Activated T-cell treated with anti-CD3 and anti-CD28 coated beads, Interleukin-2, amount 50 U/mL, for 72 hours (primary cell): Measurements from ENCODE around the gene MRLN. TPM values are rescaled to one million over a fixed set of nuclear protein-coding genes. Genes with fewer than 3 reads are reported as not detected.
"Not testable (repeated sequence)": the region's sequence is repeated elsewhere in the genome, so short reads cannot be mapped to it uniquely, and the experiment has no call there.

Experiments used
- ATAC-seq, 2 donors: fragments of 150-1000 bp; cut with Tn5 transposase; replicated peaks in 1 of 2; 2 replicates each; pipeline ENCODE4 v1.10.0; 2021; ENCODE audit warnings: moderate library complexity in 2 of 2, mild to moderate bottlenecking in 1 of 2
- DNase-seq, 2 donors: peaks; one replicate each; pipeline ENCODE4 v3.0.0; 2021 to 2022; ENCODE audit warnings: mixed read lengths in 1 of 2
- H3K27ac Mint-ChIP-seq: one replicate; pipeline ENCODE4 v1.8.0; 2022; ENCODE audit warnings: mild to moderate bottlenecking, moderate library complexity, mixed read lengths
- H3K27me3 Mint-ChIP-seq: one replicate; pipeline ENCODE4 v1.8.0; 2022; ENCODE audit warnings: low read depth, mixed read lengths
- H3K36me3 Mint-ChIP-seq, 2 donors: one replicate each; pipeline ENCODE4 v1.8.0; 2022; ENCODE audit warnings: mixed read lengths in 2 of 2, mild to moderate bottlenecking in 1 of 2; ENCODE audit not compliant: insufficient read depth in 2 of 2
- H3K4me1 Mint-ChIP-seq: one replicate; pipeline ENCODE4 v1.8.0; 2022; ENCODE audit warnings: low read depth, mixed read lengths
- H3K4me3 Mint-ChIP-seq, 2 donors: one replicate each; pipeline ENCODE4 v1.8.0; 2022; ENCODE audit warnings: mild to moderate bottlenecking in 2 of 2, mixed read lengths in 2 of 2, moderate library complexity in 2 of 2
- H3K9me3 Mint-ChIP-seq, 2 donors: one replicate each; pipeline ENCODE4 v1.8.0; 2022; ENCODE audit warnings: mixed read lengths in 2 of 2
- total RNA-seq, 2 donors: library from RNA; stranded (reverse); gene quantifications; one replicate each; pipeline ENCODE4 v1.2.3, GENCODE V29; 2022

Gene MRLN
- not detected for total RNA-seq

GRCh38 chr10:59753267-59753666, at the start of gene MRLN:
TSS of gene MRLN (minus strand) at chr10:59753455.
- peaks cover 13% of the 10 kb centered on the region for H3K27me3 Mint-ChIP-seq
- no peaks in the 10 kb centered on the region for H3K4me1 Mint-ChIP-seq

GRCh38 chr10:59801171-59801570, 47.9 kb upstream of the MRLN start:
- no peak for DNase-seq
- Mint-ChIP-seq H3K27me3 (no peaks in the 10 kb centered on the region), H3K4me3 (no peak overlapping the region), H3K9me3 (no peaks in the 10 kb centered on the region), H3K4me1 (no peaks in the 10 kb centered on the region), H3K36me3 (peaks cover 23 to 44% of the 10 kb centered on the region in 2 donors), H3K27ac (no peak overlapping the region)
- ATAC-seq = no peak

More at GRCh38 chr10:59753267-59753666, at the start of gene MRLN:
- Mint-ChIP-seq H3K4me3 (no peak within 1 kb of the TSS), H3K27ac (no peak within 1 kb of the TSS), H3K36me3 (no peaks in the 10 kb centered on the region), H3K9me3 (no peaks in the 10 kb centered on the region)
- DNase-seq = no peak
- no peak for ATAC-seq

GRCh38 chr10:59799421-59799820, 46.2 kb upstream of the MRLN start:
- ATAC-seq (no peak), DNase-seq (no peak)
- no peak overlapping the region for H3K4me3 Mint-ChIP-seq
- H3K27me3 Mint-ChIP-seq = no peaks in the 10 kb centered on the region
- H3K36me3 Mint-ChIP-seq = peaks cover 20 to 46% of the 10 kb centered on the region in 2 donors
- H3K4me1 Mint-ChIP-seq = no peaks in the 10 kb centered on the region
- H3K9me3 Mint-ChIP-seq = no peaks in the 10 kb centered on the region
- H3K27ac Mint-ChIP-seq = no peak overlapping the region

- Mint-ChIP-seq H3K4me3 (no peak overlapping the region), H3K9me3 (no peaks in the 10 kb centered on the region), H3K27ac (no peak overlapping the region), H3K36me3 (peaks cover 8 to 44% of the 10 kb centered on the region in 2 donors), H3K4me1 (peaks cover 10% of the 10 kb centered on the region), H3K27me3 (no peaks in the 10 kb centered on the region)
- ATAC-seq = no peak
- no peak for DNase-seq
Measured at GRCh38 chr10:59793919-59794318, 40.7 kb upstream of the MRLN start.

- Mint-ChIP-seq H3K4me1 (peaks cover 10% of the 10 kb centered on the region), H3K27ac (peak overlapping the region; percentile 4), H3K27me3 (no peaks in the 10 kb centered on the region), H3K4me3 (no peak overlapping the region), H3K9me3 (no peaks in the 10 kb centered on the region), H3K36me3 (peaks cover 8 to 40% of the 10 kb centered on the region in 2 donors)
- ATAC-seq (no peak), DNase-seq (no peak)
Measured at GRCh38 chr10:59792812-59793211, 39.6 kb upstream of the MRLN start.

- Mint-ChIP-seq H3K36me3 (peaks cover 6 to 31% of the 10 kb centered on the region in 2 donors), H3K9me3 (no peaks in the 10 kb centered on the region), H3K27me3 (no peaks in the 10 kb centered on the region), H3K4me1 (peaks cover 10% of the 10 kb centered on the region), H3K27ac (no peak overlapping the region), H3K4me3 (no peak overlapping the region)
- ATAC-seq = no peak
- DNase-seq = no peak
Measured at GRCh38 chr10:59791601-59792000, 38.3 kb upstream of the MRLN start.

GRCh38 chr10:59790080-59790479, 36.8 kb upstream of the MRLN start:
- not testable (repeated sequence) for H3K9me3 Mint-ChIP-seq, H3K27me3 Mint-ChIP-seq, ATAC-seq, DNase-seq, H3K4me1 Mint-ChIP-seq, H3K4me3 Mint-ChIP-seq
- peak overlapping the region; percentile 48 for H3K27ac Mint-ChIP-seq
- H3K36me3 Mint-ChIP-seq = peaks cover 3 to 26% of the 10 kb centered on the region in 2 donors

GRCh38 chr10:59788914-59789313, 35.7 kb upstream of the MRLN start:
- H3K4me1 Mint-ChIP-seq, DNase-seq, H3K27ac Mint-ChIP-seq, H3K4me3 Mint-ChIP-seq, H3K9me3 Mint-ChIP-seq, H3K27me3 Mint-ChIP-seq, ATAC-seq: not testable (repeated sequence)
- peaks cover 3 to 17% of the 10 kb centered on the region in 2 donors for H3K36me3 Mint-ChIP-seq

- not testable (repeated sequence) for H3K36me3 Mint-ChIP-seq, H3K4me1 Mint-ChIP-seq, H3K4me3 Mint-ChIP-seq, DNase-seq, H3K27me3 Mint-ChIP-seq, H3K27ac Mint-ChIP-seq, H3K9me3 Mint-ChIP-seq, ATAC-seq
Measured at GRCh38 chr10:59787032-59787431, 33.8 kb upstream of the MRLN start.

GRCh38 chr10:59785476-59785875, 32.2 kb upstream of the MRLN start:
- not testable (repeated sequence) for DNase-seq, ATAC-seq, H3K27ac Mint-ChIP-seq, H3K4me1 Mint-ChIP-seq, H3K4me3 Mint-ChIP-seq, H3K9me3 Mint-ChIP-seq, H3K36me3 Mint-ChIP-seq, H3K27me3 Mint-ChIP-seq

- Mint-ChIP-seq H3K9me3 (no peaks in the 10 kb centered on the region), H3K27me3 (no peaks in the 10 kb centered on the region), H3K27ac (no peak overlapping the region), H3K4me3 (no peak overlapping the region), H3K4me1 (no peaks in the 10 kb centered on the region), H3K36me3 (peaks cover 0 to 2% of the 10 kb centered on the region in 2 donors)
- ATAC-seq (peak in 1 of 2 donors; percentile 26), DNase-seq (no peak)
Measured at GRCh38 chr10:59781511-59781910, 28.3 kb upstream of the MRLN start.

- H3K9me3 Mint-ChIP-seq = no peaks in the 10 kb centered on the region
- ATAC-seq = peak in 1 of 2 donors; percentile 18
- DNase-seq = no peak
- H3K4me1 Mint-ChIP-seq = no peaks in the 10 kb centered on the region
- H3K27ac Mint-ChIP-seq = no peak overlapping the region
- no peak overlapping the region for H3K4me3 Mint-ChIP-seq
- no peaks in the 10 kb centered on the region for H3K36me3 Mint-ChIP-seq
- H3K27me3 Mint-ChIP-seq = no peaks in the 10 kb centered on the region
Measured at GRCh38 chr10:59779756-59780533, 26.7 kb upstream of the MRLN start.

- Mint-ChIP-seq H3K27me3 (no peaks in the 10 kb centered on the region), H3K36me3 (no peaks in the 10 kb centered on the region), H3K9me3 (peaks cover 0 to 2% of the 10 kb centered on the region in 2 donors), H3K4me1 (no peaks in the 10 kb centered on the region), H3K27ac (no peak overlapping the region), H3K4me3 (no peak overlapping the region)
- no peak for DNase-seq
- ATAC-seq = no peak
Measured at GRCh38 chr10:59774451-59774850, 21.2 kb upstream of the MRLN start.

- Mint-ChIP-seq H3K27me3 (no peaks in the 10 kb centered on the region), H3K27ac (no peak overlapping the region), H3K9me3 (peaks cover 0 to 2% of the 10 kb centered on the region in 2 donors), H3K4me3 (no peak overlapping the region), H3K36me3 (no peaks in the 10 kb centered on the region), H3K4me1 (no peaks in the 10 kb centered on the region)
- ATAC-seq (no peak), DNase-seq (no peak)
Measured at GRCh38 chr10:59773088-59773487, 19.8 kb upstream of the MRLN start.
